HG02938 (cell line): ENCODE data around the gene RAI1.

Experiments
- ATAC-seq: cut with Tn5 transposase; IDR thresholded peaks from one replicate; pipeline ENCODE4 v1.9.1; 2021; ENCODE audit warnings: mild to moderate bottlenecking, moderate library complexity; ENCODE audit not compliant: unreplicated experiment

Gene RAI1

GRCh38 chr17:17728550-17729251, 47.4 kb downstream of the RAI1 start:
- no peak for ATAC-seq

- no peak for ATAC-seq
These were observed 48.5 kb downstream of the RAI1 start for GRCh38 chr17:17729620-17730249.

DNA sequence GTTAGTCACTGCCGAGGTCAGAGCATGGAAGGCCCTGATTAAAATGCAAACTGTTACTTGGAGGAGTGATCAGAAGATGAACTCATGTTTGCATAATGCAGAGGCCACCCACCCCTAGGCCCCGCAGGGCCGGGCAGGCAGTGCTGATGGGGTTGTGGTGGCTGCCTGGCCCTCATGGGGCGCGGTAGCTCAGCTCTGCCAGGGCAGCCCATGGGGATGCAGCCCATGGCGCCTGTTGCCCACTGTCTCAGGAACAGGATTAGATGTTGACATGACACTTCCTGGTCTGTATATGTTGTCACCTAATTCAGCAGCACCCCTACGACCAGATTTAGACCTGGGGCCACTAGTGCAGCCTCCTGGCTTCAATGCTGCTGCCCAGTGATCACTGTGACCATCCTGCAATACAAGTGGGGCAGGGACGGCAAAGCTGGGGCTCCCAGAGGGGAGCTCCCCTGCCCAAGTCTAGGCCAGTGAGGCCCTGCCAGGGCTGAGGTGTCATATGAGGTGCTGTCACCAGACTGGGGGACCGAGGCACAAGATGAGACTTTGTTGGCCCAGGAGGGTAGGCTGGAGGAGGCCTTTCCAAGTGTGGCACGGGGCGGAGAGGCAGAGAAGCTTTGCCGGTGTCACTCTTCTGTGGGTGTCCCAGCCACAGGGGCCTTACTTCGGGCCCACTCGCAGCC, 49.1 kb downstream of the RAI1 start:
- ATAC-seq: no peak

- ATAC-seq: no peak
These were observed 51.2 kb downstream of the RAI1 start for GRCh38 chr17:17732444-17732843.

- no peak for ATAC-seq
These were observed 51.8 kb downstream of the RAI1 start for GRCh38 chr17:17732892-17733670.

DNA sequence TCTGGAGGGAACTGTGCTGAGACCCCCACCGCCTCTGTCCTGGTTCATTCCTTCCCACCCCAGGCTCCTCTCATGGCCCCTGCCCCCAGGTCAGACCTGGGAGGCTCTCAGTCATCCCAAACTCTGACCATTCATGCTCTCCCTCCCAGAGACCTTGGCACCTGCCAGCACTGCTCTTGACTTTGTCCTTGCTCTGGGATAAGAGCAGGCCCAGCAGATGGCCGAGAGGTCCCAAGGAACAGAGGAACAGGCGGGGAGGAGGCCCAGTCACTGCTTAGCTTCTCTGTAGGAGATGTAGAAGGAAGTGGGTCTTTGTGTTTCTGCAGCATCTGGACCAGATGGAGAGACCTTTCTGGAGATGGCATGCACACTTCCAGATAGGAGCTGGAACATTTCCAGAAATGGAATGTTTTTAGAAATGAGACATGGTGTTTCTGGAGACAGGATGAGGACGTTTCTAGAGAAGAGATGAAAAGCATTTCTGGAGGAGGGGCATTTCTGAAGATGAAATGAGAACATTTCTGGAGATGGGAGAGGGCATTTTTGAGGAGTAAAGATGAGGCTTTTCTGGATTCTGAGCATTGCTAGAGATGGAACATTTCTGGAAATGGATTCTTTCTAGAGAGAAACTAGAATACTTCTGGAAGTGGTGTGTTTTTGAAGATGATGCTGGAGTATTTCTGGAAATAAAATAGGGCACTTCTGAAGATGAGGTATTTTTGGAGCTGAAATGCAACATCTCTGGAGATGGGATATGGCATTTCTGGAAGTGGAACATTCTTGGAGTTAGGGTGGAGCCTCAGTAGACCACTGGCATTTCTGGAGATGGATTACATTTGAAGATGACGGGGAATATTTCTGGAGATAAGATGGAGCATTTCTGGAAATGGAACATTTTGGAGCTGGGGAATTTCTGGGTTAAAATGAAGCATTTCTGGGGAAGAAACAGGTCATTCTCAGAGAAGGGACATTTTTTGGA, 55.2 kb downstream of the RAI1 start:
- no peak for ATAC-seq

DNA sequence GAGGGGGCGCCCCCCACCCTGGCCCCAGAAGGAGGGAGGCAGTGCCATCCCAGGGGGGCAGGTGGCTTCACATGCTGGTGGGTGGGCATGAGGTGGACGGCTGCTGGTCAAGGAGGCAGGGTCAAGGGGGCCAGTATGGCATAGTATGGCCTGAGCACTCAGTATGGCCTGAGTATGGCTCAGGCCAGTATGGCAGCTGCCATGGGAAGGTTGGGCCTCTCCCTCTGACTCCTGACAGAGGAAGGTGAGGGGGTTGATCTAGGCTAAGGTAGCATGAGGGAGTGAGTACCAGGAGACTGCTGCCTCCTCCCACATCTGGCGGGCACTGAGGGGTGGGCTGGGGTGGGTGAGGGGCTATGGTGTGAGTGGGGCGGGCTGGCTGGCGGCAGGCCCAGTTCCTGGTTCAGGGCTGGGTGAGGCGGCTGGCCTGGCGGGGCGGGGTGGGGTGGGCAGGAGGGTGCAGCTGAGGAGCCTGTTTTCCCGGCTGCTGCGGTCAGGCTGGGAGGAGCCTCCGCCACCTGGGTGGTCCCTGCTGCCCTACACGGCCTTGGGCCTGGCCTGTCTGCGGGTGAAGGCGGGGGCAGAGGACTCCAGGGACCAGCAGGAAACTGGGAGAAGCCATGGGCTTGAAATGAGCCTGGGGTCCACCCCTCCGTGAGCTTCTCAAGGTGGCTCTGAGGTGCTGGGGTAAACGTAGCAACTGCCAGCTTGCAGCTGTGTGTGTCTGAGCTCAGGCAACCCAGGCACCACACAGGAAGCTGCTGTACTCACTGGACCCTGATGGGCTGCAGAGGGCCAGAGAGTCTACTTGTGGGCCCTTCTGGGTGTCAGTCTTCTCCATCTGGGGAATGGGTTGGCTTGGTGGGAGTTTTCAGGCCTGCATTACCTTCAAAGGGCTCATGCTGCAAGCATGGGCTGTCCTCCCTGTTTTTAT, 57.0 kb downstream of the RAI1 start:
- ATAC-seq: no peak

DNA sequence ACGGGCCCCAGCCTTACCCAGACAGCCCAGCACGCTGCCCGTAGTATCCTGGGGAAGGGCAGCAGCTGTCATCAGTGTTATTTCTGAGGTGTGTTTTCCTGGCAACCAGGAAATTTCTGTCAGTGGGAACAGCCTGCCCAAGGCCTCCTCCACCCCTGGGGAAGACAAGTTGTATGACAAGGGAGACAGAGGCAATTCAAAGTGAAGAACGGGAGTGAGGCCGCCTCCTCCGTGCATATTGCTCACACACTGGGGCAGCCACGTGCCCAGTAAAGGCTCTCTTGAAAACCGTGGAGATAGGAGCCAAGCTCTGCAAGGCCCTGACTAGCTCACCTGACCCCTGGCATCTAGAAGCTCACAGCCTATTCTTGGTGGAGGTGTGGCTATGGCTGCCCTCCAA, 57.6 kb downstream of the RAI1 start:
- ATAC-seq: no peak

GRCh38 chr17:17739388-17740066, 58.3 kb downstream of the RAI1 start:
- no peak for ATAC-seq

- ATAC-seq: no peak
These were observed 59.5 kb downstream of the RAI1 start for GRCh38 chr17:17740615-17741348.

DNA sequence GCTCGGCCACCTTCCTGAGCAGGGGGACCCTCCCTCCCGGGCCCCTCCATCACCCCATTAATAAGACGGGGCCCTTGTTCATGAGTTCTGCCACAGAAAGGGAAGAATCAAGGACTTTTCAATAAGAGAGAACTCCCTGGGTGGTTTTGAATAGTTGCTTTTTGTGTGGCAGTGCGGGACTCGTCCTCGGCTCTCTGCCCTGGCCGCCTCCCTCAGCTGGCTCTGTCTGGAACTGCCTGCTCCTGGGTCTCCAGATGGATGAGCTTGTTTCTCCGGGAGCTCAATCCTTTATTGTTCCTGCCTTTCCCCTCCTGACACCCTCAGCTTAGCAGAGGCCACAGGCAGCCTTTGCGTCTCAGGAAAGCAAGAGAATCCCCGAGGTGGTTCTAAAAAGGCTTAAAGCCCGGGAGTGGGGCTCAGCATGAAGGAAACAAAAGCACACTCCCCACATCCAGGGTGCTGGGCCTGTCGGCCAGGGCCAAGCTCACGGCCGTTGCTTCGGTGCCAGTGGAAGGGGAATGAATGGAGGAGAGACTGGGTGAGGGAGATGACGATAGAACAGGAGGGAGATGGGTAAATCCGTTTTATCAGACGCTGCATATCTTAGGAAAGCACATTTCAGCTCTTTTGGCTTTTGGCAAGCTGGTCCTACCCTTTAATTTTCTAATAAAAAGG, 60.2 kb downstream of the RAI1 start:
- no peak for ATAC-seq

GRCh38 chr17:17742133-17742621, 60.9 kb downstream of the RAI1 start:
- ATAC-seq: no peak

GRCh38 chr17:17742688-17743390, 61.6 kb downstream of the RAI1 start:
- ATAC-seq: no peak

- no peak for ATAC-seq
These were observed 62.3 kb downstream of the RAI1 start for GRCh38 chr17:17743391-17744112.

DNA sequence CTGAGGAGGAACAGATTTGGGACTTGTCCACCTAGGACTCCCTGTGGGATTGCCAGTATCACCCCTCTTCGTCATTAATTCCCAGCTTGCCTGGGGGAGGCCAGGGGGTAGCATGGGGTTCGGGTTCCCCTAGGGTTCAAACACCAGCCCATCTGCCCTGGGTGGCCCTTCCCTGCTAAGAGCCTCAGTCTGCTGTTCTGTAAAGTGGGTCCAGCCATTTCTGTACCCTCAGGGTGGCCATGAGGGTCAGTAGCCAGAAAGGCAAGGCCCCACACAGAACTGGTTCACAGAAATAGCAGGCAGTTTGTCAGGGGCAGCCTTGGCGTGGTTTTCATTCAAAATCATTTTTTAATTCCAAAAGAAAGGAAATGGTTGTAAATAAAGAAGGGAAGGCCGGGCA, 62.9 kb downstream of the RAI1 start:
- ATAC-seq: no peak
